Upper lobe of left lung (tissue), 4 donors: ENCODE measurements around the gene EPHA5.

Source experiments
- CTCF ChIP-seq, 6 experiments: fragments of 450-650 bp in 4 of 6; fragments of 200-600 bp in 2 of 6; sonication (generic) in 2 of 6; IDR thresholded peaks; one replicate each; pipeline ENCODE4 v1.5.1; 2016 to 2019; ENCODE audit warnings: antibody characterized with exemption in 6 of 6
- EP300 ChIP-seq, 4 donors: sonication (generic); formaldehyde crosslinking; IDR thresholded peaks; one replicate each; pipeline ENCODE4 v1.5.1; 2017; ENCODE audit warnings: antibody characterized with exemption in 4 of 4, control low read depth in 2 of 4
- POLR2A ChIP-seq, 4 donors: fragments of 450-650 bp; IDR thresholded peaks; one replicate each; pipeline ENCODE4 v1.5.1; 2016 to 2017; ENCODE audit warnings: antibody characterized with exemption in 4 of 4, mild to moderate bottlenecking in 2 of 4
- POLR2AphosphoS5 ChIP-seq, 2 donors: sonication (generic); formaldehyde crosslinking; IDR thresholded peaks; one replicate each; pipeline ENCODE4 v1.5.1; 2017; ENCODE audit warnings: antibody characterized with exemption in 2 of 2

DNA sequence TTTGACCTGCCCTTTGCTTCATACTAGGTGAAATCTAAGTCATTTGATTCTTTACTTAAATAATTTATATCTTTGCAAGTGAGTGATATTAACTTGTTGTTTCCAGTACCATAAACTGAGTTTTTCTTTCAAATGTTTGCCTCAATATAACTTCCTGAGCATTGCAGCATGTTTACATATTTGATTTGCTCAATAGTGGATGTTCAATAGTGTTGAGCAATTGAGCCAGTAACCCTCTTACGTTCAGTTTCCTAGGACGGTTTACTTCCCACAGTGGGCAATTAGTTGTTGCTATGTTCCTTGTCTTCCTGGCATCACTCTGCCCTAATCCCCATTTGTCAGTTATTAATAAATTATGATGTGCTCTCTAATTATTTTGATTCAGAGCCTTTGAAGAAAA, 278.5 kb downstream of the EPHA5 start:
- TF ChIP-seq CTCF (IDR thresholded peaks at IDR 0.05) (no peak), POLR2A (IDR thresholded peaks at IDR 0.05) (no peak), EP300 (IDR thresholded peaks at IDR 0.05) (no peak), POLR2AphosphoS5 (IDR thresholded peaks at IDR 0.05) (no peak)
